Measurements from ENCODE around the gene RPL35A. TPM values are rescaled to one million over a fixed set of nuclear protein-coding genes. Genes with fewer than 3 reads are reported as not detected.
"Not testable (repeated sequence)": the region's sequence is repeated elsewhere in the genome, so short reads cannot be mapped to it uniquely, and the experiment has no call there.

RPL35A gene
- total and polyA plus RNA-seq, 2 of the 4 experiments (the other 2 are of a cell fraction): 906 to 1,064 TPM

- dilution Hi-C loops (cut with HindIII; ENCODE audit: low sequenced_read_pairs, unreplicated experiment); H3K36me3 ChIP-seq (ENCODE audit: control insufficient read depth, insufficient read depth, low read length); H3K9me3 ChIP-seq (ENCODE audit: control insufficient read depth, insufficient read depth, low read length); CTCF ChIA-PET; H4K8ac ChIP-seq (ENCODE audit: low read depth in 2 of 2, low read length in 2 of 2); H3K9ac ChIP-seq (ENCODE audit: low read depth, low read length); in situ Hi-C loops (cut with MboI; ENCODE audit: low sequenced_read_pairs); H3K14ac ChIP-seq (replicated peaks; ENCODE audit: low read depth, low read length); POLR2A ChIA-PET (ENCODE audit: unreplicated experiment); H2BK5ac ChIP-seq (ENCODE audit: low read depth, low read length, poor library complexity, severe bottlenecking); H3K9me1 ChIP-seq (ENCODE audit: insufficient read depth, low read length); ATAC-seq (ENCODE audit: low read depth); H2BK20ac ChIP-seq (ENCODE audit: low read depth, low read length); H3K27ac ChIP-seq (ENCODE audit: insufficient read depth, low read length); intact Hi-C loops (cut with micrococcal nuclease); H4K91ac ChIP-seq (ENCODE audit: insufficient read depth, low read depth, low read length); H3K18ac ChIP-seq (ENCODE audit: low read depth, low read length); H3K4ac ChIP-seq (ENCODE audit: low read depth, low read length); H2BK120ac ChIP-seq (ENCODE audit: low read depth, low read length); H3K4me3 ChIP-seq (ENCODE audit: insufficient read depth, low read depth, low read length); BruUV-seq (replicated peaks); H3K27me3 ChIP-seq (ENCODE audit: control insufficient read depth, insufficient read depth, low read length); H4K5ac ChIP-seq (ENCODE audit: low read depth, low read length); H3K4me1 ChIP-seq (ENCODE audit: control insufficient read depth, insufficient read depth, low read length); H3K23ac ChIP-seq (ENCODE audit: low read depth, low read length); H2AFZ ChIP-seq (replicated peaks; ENCODE audit: low read length, poor library complexity); DNase-seq; H3K56ac ChIP-seq (ENCODE audit: extremely low read depth, insufficient read depth, low read length); H2AK9ac ChIP-seq (replicated peaks; ENCODE audit: low read depth, low read length, poor library complexity); H2AK5ac ChIP-seq (ENCODE audit: low read depth, low read length); H4K20me1 ChIP-seq (ENCODE audit: insufficient read depth, low read length); H3K79me1 ChIP-seq (ENCODE audit: low read depth in 1 of 2, low read length in 2 of 2); H2BK15ac ChIP-seq (ENCODE audit: low read depth, low read length); H3K4me2 ChIP-seq (ENCODE audit: low read depth, low read length): not testable (repeated sequence)
- WGBS, 2 experiments (ENCODE audit: extremely low coverage in 2 of 2, insufficient read length in 1 of 2): no CpG with 5 or more reads among the region's 3 CpGs
These were observed 22.4 kb upstream of the RPL35A start for GRCh38 chr3:197927578-197927977.
